Measurements from ENCODE around the gene DLST. TPM values are rescaled to one million over a fixed set of nuclear protein-coding genes. Genes with fewer than 3 reads are reported as not detected.
"Not testable (repeated sequence)": the region's sequence is repeated elsewhere in the genome, so short reads cannot be mapped to it uniquely, and the experiment has no call there.

The DLST gene
- total and polyA plus RNA-seq, 11 donors, result 75.7 to 251 (median 190) TPM

DNA sequence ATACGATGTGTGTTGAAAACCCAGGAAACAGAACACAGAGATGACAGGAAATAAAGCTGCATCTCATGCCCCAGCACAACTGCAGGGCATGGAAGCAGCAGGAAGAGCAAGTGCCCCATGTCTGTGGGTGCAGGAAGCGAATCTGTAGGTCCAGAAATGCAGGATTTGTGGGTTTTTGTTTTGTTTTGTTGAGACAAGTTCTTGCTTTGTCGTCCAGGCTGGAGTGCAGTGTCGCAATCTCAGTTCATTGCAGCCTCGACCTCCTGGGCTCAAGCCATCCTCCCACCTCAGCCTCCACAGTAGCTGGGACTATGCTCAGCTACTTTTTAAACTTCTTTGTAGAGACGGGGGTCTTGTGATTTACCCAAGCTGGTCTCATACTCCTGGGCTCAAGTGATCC, 47.5 kb downstream of the DLST start:
- 79 to 88% (median 81%) methylated on average over 6 of the region's 6 CpGs for WGBS, 4 donors
- no peak for ATAC-seq

DNA sequence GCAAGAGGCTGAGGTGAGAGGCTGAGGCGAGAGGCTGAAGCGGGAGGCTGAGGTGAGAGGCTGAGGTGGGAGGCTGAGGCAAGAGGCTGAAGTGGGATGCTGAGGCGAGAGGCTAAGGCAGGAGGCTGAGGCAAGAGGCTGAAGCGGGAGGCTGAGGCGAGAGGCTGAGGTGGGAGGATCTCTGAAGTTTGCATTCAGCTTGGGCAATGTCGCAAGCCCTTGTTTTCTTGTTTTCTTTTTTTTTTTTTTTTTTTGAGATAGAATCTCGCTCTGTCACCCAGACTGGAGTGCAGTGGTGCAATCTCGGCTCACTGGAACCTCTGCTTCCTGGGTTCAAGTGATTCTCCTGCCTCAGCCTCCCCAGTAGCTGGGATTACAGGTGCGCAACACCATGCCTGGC, 50.0 kb downstream of the DLST start:
- Histone ChIP-seq H3K27ac (peak overlapping the region in 7 of 12 donors; percentile 23 to 67 (median 57)), H3K4me1 (peaks cover 0 to 43% (median 32%) of the 10 kb centered on the region in 12 donors)
- DNase-seq; H3K36me3 ChIP-seq; intact Hi-C loops (cut with DNase I); ATAC-seq; H3K27me3 ChIP-seq; H3K9me3 ChIP-seq; H3K4me3 ChIP-seq: not testable (repeated sequence)
- WGBS, 4 donors, result 76 to 83% (median 82%) methylated on average over 9 of the region's 9 CpGs

More for the DNA sequence above, 47.5 kb downstream of the DLST start:
- TF ChIP-seq POLR2A (IDR thresholded peaks at IDR 0.05), result no peak
- TF ChIP-seq, protein P1, sequence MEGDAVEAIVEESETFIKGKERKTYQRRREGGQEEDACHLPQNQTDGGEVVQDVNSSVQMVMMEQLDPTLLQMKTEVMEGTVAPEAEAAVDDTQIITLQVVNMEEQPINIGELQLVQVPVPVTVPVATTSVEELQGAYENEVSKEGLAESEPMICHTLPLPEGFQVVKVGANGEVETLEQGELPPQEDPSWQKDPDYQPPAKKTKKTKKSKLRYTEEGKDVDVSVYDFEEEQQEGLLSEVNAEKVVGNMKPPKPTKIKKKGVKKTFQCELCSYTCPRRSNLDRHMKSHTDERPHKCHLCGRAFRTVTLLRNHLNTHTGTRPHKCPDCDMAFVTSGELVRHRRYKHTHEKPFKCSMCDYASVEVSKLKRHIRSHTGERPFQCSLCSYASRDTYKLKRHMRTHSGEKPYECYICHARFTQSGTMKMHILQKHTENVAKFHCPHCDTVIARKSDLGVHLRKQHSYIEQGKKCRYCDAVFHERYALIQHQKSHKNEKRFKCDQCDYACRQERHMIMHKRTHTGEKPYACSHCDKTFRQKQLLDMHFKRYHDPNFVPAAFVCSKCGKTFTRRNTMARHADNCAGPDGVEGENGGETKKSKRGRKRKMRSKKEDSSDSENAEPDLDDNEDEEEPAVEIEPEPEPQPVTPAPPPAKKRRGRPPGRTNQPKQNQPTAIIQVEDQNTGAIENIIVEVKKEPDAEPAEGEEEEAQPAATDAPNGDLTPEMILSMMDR (IDR thresholded peaks at IDR 0.05), result no peak
- H3K4me1 ChIP-seq, result peaks cover 0 to 24% (median 20%) of the 10 kb centered on the region in 12 donors
- no peaks in the 10 kb centered on the region for H3K36me3 ChIP-seq
- no peaks in the 10 kb centered on the region for H3K27me3 ChIP-seq
- intact Hi-C loops (cut with DNase I), result no loop called here
- no peak for DNase-seq
- H3K27ac ChIP-seq, result no peak overlapping the region
- no peak overlapping the region for H3K4me3 ChIP-seq
- no peaks in the 10 kb centered on the region for H3K9me3 ChIP-seq

DNA sequence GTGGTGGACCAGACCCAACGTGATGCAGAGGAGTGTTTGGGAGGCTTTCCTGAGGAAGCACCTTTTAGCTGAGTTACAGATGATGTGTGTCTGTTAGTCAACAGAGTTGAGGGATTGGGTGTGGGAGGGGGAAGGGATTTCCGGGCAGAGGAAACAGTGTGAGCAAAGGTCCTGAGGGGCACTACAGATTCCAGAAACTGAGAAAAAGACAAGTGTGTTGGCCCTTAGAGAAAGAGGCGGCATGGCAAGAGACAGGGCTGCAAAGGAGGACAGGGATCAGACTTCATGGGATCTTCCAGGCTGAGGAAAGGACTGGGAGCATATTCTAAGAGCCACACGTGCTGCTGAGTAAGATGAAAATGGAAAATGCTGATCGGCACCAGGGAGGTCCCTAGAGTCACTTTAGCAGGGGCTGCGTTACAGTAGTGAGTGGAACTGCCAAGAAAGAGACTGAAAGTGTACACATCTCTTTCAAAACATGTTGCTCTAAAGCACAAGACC, 50.7 kb downstream of the DLST start:
- H3K27ac ChIP-seq, result peak overlapping the region in 10 of 12 donors; percentile 22 to 67 (median 54)

DNA sequence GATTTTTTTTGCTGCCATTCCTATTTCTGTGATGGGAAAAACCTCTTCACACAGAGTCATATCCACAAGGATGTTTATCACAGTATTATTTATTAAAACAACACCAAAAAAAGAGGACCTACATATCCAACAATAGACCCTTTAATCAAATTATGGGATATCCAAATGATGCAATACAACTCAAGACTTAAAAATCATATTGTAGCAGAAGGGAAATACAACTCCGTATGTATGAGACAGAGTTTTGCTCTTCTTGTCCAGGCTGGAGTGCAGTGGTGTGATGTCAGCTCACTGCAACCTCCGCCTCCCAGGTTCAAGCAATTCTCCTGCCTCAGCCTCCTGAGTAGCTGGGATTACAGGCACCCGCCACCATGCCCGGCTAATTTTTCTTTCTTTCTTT, 51.2 kb downstream of the DLST start:
- intact Hi-C loops (cut with DNase I); H3K36me3 ChIP-seq; ATAC-seq; DNase-seq; H3K9me3 ChIP-seq; H3K27me3 ChIP-seq; H3K4me3 ChIP-seq: not testable (repeated sequence)
- 58 to 80% (median 73%) methylated on average over 4 of the region's 4 CpGs for WGBS, 4 donors
- Histone ChIP-seq H3K4me1 (peaks cover 0 to 43% (median 32%) of the 10 kb centered on the region in 12 donors), H3K27ac (peak overlapping the region in 10 of 12 donors; percentile 4 to 67 (median 47))

More for the DNA sequence above, 50.7 kb downstream of the DLST start:
- DNase-seq, result peak in 2 of 5 donors; percentile 28 to 41
- intact Hi-C loops (cut with DNase I), result no loop called here
- H3K36me3 ChIP-seq, result no peaks in the 10 kb centered on the region
- WGBS, 4 donors, result 21 to 38% (median 30%) methylated on average over 6 of the region's 6 CpGs
- no peaks in the 10 kb centered on the region for H3K27me3 ChIP-seq
- peaks cover 0 to 43% (median 32%) of the 10 kb centered on the region in 12 donors for H3K4me1 ChIP-seq
- peak; percentile 58 to 77 (median 60) for ATAC-seq
- H3K4me3 ChIP-seq, result no peak overlapping the region
- no peaks in the 10 kb centered on the region for H3K9me3 ChIP-seq
- TF ChIP-seq, protein P1 (IDR thresholded peaks at IDR 0.05), result no peak
- TF ChIP-seq POLR2A (IDR thresholded peaks at IDR 0.05), result no peak

DNA sequence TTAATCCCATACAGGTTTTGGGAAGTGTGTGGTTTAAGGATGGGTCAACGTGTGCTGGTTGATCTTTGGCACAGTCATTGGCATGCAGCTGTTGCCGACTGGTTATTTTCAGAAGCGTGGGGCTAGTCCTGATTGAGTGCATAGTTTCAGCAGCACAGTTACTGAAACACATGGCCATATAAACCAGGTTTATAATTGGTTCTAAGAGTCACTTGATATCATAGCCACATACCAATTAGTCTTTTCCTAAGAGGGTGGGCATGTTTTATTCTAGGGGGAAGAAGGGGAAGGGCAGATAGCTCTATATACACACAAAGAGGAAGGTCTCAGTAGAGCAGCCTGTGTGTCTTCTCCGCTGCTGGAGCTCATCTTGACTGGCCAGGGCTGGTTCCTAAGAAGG, 52.3 kb downstream of the DLST start:
- TF ChIP-seq, protein P1 (IDR thresholded peaks at IDR 0.05), result no peak
- no peak for TF ChIP-seq POLR2A (IDR thresholded peaks at IDR 0.05)
- peak overlapping the region in 8 of 12 donors; percentile 4 to 67 (median 43) for H3K27ac ChIP-seq
- DNase-seq (no peak), ATAC-seq (peak in 3 of 4 donors; percentile 17 to 52 (median 27))
- no peak overlapping the region for H3K4me3 ChIP-seq
- intact Hi-C loops (cut with DNase I), result loop anchor here in 1 of 10 donors (2.0 kb wide), 1 partner anchor 19 kb away; no protein-coding TSS in a partner anchor
- no peaks in the 10 kb centered on the region for H3K27me3 ChIP-seq
- 28 to 46% (median 43%) methylated on average over 4 of the region's 4 CpGs for WGBS, 4 donors
- H3K9me3 ChIP-seq, result no peaks in the 10 kb centered on the region
- H3K4me1 ChIP-seq, result peaks cover 0 to 48% (median 36%) of the 10 kb centered on the region in 12 donors
- H3K36me3 ChIP-seq, result no peaks in the 10 kb centered on the region
